ENCODE data around the gene APLP1. TPM values are rescaled to one million over a fixed set of nuclear protein-coding genes. Genes with fewer than 3 reads are reported as not detected.

APLP1 gene
- total RNA-seq, 1 donor from 2014 or later: 8.4 TPM

DNA sequence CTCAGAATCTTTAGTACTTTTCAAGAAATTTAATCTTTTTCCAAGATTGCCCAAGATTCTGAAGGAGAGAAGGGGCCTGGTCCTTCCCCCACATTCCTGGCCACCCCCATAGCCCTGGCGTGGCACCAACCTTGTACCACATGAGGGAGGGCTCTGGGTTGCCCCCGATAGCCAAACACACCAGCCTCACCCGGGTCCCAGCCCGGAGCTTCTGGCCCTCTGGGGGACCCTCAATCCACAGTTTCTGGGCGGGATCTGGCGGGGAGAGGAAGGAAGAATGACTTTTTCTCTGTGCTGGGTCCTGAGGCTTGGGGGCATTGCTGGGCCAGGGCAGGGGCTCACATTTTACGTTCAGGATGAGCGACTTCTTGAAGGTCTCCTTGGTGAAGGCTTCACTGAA lies 20.5 kb upstream of the APLP1 start:
- H3K4me3 ChIP-seq (ENCODE audit: low read depth, low read length): no peak overlapping the region
- TF ChIP-seq, protein P1, sequence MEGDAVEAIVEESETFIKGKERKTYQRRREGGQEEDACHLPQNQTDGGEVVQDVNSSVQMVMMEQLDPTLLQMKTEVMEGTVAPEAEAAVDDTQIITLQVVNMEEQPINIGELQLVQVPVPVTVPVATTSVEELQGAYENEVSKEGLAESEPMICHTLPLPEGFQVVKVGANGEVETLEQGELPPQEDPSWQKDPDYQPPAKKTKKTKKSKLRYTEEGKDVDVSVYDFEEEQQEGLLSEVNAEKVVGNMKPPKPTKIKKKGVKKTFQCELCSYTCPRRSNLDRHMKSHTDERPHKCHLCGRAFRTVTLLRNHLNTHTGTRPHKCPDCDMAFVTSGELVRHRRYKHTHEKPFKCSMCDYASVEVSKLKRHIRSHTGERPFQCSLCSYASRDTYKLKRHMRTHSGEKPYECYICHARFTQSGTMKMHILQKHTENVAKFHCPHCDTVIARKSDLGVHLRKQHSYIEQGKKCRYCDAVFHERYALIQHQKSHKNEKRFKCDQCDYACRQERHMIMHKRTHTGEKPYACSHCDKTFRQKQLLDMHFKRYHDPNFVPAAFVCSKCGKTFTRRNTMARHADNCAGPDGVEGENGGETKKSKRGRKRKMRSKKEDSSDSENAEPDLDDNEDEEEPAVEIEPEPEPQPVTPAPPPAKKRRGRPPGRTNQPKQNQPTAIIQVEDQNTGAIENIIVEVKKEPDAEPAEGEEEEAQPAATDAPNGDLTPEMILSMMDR (conservative IDR thresholded peaks at IDR 0.05; ENCODE audit: low read depth, low read length): no peak
- no peak for DNase-seq (ENCODE audit: low read depth)

DNA sequence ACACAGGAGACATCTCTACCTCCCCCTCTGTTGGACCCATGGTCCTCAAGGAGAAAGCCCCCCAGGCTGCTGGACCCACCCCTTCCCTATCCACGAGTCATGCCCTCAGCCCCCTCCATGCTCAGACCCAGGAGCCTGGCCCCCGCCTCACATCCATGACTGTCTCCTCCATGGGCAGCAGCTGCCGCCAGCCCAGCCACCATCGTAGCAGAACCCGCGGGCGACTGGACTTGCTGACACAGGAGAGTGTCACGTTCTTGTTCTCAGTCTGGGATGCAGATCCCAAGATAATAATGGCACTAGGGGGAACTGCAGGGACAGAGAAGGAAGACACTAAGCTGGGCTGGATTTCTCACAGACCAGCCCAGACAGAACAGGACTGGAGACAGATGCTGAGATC lies 19.9 kb upstream of the APLP1 start:
- TF ChIP-seq, protein P1 (conservative IDR thresholded peaks at IDR 0.05; ENCODE audit: low read depth, low read length): no peak
- no peak for DNase-seq (ENCODE audit: low read depth)
- H3K4me3 ChIP-seq (ENCODE audit: low read depth, low read length): no peak overlapping the region

DNA sequence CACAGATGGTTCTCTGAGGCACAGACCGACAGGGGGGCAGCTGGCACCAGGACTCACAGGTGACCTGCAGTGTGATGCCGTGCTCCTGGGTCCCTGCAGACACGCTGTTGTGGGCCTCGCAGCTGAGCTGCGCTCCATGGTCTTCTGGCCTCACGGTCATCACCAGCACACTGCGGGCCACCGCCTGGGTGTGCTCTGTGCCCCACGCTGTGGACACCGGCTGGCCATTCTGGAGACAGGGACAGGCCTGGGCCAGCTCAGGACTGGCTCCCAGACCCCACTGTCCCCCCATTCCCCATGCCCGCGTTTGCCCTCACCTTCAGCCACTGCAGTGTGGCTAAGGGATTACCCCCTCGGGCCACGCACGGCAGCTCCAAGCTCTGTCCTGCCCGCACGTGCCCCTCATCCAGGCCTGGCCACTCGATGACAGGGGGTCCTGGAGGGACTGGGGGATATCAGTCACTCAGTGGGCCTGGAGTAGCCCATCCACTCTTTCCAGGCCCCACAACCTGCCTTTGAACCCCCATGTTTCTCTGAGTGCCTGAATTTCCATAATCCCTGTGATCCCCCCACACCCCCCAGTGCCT lies 19.4 kb upstream of the APLP1 start:
- no peak overlapping the region for H3K4me3 ChIP-seq (ENCODE audit: low read depth, low read length)
- DNase-seq (ENCODE audit: low read depth): no peak

DNA sequence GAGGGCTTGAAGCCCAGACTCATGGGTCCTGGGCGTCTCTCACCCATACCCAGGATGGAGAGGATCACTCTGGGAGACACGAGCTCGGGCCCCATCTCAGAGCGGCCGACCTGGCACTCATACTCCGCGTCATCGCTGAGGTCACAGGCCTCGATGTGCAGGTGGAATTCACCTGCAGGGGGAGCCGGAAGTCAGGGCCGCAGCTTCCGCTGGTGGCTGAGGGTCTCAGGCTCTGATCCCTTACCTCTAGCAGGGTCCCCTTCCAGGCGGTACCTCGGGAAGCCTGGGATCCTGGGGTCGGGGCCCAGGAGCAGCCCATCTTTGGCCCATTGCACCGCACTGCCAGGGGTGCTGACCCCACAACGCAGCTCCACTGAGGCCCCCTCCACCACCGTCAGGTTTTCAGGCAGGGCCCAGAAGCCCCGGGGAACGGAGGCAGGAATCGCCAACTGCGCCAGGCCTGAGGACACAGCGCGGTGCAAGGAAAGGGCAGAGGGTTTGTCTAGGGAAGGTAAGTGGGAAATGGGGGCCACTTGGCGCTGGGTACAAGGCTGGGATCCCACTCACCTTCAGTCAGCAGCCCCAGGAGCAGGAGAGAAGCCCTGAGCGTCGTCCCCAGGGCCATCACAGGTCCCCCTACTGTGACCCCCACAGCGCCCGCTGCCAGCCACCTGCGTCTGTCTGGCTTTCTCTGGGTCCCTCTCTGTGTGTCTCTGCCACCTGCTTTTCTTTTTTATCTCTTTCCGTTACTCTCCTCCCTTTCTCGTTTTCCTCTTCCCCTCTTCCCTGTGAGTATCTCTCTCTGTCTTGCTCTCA lies 17.0 kb upstream of the APLP1 start:
- DNase-seq (ENCODE audit: low read depth): no peak
- H3K4me3 ChIP-seq (ENCODE audit: low read depth, low read length): no peak overlapping the region
- TF ChIP-seq, protein P1 (conservative IDR thresholded peaks at IDR 0.05; ENCODE audit: low read depth, low read length): peak; percentile 22

More for the DNA sequence above, 19.4 kb upstream of the APLP1 start:
- TF ChIP-seq, protein P1 (conservative IDR thresholded peaks at IDR 0.05; ENCODE audit: low read depth, low read length): no peak

DNA sequence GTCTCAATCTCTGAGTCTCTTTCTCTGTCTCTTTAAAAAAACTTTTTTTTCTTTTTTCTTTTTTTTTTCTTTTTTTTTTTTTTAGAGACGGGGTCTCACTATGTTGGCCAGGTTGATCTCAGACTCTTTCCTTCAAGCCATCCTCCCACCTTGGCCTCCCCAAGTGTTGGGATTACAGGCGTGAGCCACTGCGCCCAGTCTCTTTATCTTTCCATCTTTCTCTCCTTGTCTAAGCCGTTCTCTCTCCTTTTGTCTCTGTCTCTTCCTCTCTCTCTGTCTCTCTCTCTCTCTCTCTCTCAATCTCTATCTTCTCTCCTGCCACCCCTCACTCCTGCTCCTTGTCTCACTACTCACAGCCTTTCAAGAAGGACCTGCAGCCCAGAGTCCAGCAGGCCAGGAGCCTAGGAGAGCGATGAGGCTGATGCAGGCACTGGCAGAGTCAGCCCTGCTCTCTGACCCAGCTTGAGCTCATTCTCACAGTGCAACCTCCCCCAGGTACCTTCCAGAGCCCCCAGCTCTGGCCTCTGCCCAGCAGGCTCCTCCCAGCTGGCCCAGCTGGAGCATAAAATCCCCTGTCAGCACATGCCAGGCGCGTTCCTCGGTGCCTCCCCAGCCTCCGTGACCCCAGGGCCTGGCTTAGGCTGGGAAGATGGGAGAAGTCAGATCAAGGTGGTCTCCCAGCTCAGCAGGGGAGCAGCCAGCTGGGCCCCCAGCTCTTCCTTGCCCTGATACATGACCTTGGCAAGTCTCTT lies 16.2 kb upstream of the APLP1 start, which contains the start of gene NPHS1:
NPHS1 (minus strand) TSS at position 476 of the 752 bp plus-strand sequence. CDS start 667 bp downstream, outside the sequence.
- H3K4me3 ChIP-seq (ENCODE audit: low read depth, low read length): no peak within 1 kb of the TSS
- no peak for DNase-seq (ENCODE audit: low read depth)
- TF ChIP-seq, protein P1 (conservative IDR thresholded peaks at IDR 0.05; ENCODE audit: low read depth, low read length): no peak

DNA sequence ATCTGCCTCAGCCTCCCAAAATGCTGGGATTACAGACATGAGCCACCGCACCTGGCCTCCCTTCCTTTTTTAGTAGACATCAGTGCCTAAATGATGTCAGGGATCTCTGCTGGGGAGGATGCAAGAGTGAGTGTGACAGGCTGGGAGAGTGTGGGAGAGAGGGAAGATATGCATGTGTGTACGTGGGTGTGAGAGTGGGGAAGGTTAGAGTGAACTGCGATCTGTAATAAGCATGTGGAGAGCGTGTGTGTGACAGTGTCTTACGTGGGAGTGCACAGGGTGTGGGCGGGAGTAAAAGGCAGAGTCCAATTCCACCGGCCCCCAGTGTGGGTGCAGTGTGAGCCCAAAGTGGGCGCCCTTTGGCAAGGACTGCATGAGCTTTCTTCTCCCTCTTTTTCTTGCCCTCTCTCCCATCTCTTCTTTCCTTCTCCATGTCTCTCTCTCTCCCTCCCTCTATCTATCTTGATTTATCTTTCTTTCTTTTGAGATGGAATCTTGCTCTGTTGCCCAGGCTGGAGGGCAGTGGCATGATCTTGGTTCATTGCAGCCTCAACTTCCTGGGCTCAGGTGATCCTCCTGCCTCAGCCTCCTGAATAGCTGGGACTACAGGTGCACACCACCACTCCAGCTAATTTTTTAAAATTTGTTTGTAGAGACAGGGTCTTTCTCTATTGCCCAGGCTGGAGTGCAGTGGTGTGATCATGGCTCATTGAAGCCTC lies 15.2 kb upstream of the APLP1 start:
- TF ChIP-seq, protein P1 (conservative IDR thresholded peaks at IDR 0.05; ENCODE audit: low read depth, low read length): no peak
- H3K4me3 ChIP-seq (ENCODE audit: low read depth, low read length): no peak overlapping the region
- no peak for DNase-seq (ENCODE audit: low read depth)

All from epithelial cell of proximal tubule (primary cell).